H9 (cell line): ENCODE measurements around the gene RAB6B. TPM values are rescaled to one million over a fixed set of nuclear protein-coding genes. Genes with fewer than 3 reads are reported as not detected.

Source experiments
- DNase-seq: peaks from one replicate; pipeline ENCODE4 v3.0.0-alpha.2; 2017
- H2AFZ ChIP-seq: one replicate; pipeline ENCODE4 v1.6.1; 2013; ENCODE audit warnings: mild to moderate bottlenecking, low read length, control low read depth, moderate library complexity
- H2AK5ac ChIP-seq: 2 replicates; pipeline ENCODE4 v1.6.1; 2013; ENCODE audit warnings: low read length, control low read depth, mixed read lengths; ENCODE audit not compliant: insufficient read length
- H2BK120ac ChIP-seq: one replicate; pipeline ENCODE4 v1.6.1; 2013; ENCODE audit warnings: low read depth, mild to moderate bottlenecking, low read length, control low read depth, inconsistent platforms; ENCODE audit not compliant: poor library complexity, severe bottlenecking
- H2BK12ac ChIP-seq: 2 replicates; pipeline ENCODE4 v1.6.1; 2013; ENCODE audit warnings: low read length, control low read depth, mixed read lengths, low read depth; ENCODE audit not compliant: insufficient read length
- H2BK15ac ChIP-seq: 2 replicates; pipeline ENCODE4 v1.6.1; 2013; ENCODE audit warnings: low read depth, low read length, control low read depth
- H2BK20ac ChIP-seq: one replicate; pipeline ENCODE4 v1.6.1; 2013; ENCODE audit warnings: low read depth, mild to moderate bottlenecking, low read length, control low read depth, inconsistent platforms; ENCODE audit not compliant: poor library complexity, severe bottlenecking
- H2BK5ac ChIP-seq: 2 replicates; pipeline ENCODE4 v1.6.1; 2013; ENCODE audit warnings: low read length, control low read depth, mixed read lengths; ENCODE audit not compliant: insufficient read length
- H3K14ac ChIP-seq: 2 replicates; pipeline ENCODE4 v1.6.1; 2013; ENCODE audit warnings: low read length, control low read depth; ENCODE audit not compliant: insufficient read depth
- H3K18ac ChIP-seq: 2 replicates; pipeline ENCODE4 v1.6.1; 2013; ENCODE audit warnings: low read depth, mild to moderate bottlenecking, mixed read lengths, low read length, control low read depth; ENCODE audit not compliant: insufficient read length
- H3K23ac ChIP-seq: 2 replicates; pipeline ENCODE4 v1.6.1; 2013; ENCODE audit warnings: low read length, control low read depth, mixed read lengths, low read depth; ENCODE audit not compliant: insufficient read length
- H3K23me2 ChIP-seq: 2 replicates; pipeline ENCODE4 v1.6.1; 2013; ENCODE audit warnings: low read depth, mild to moderate bottlenecking, mixed read lengths, low read length, control low read depth; ENCODE audit not compliant: insufficient read length, poor library complexity, severe bottlenecking
- H3K27ac ChIP-seq: 2 replicates; pipeline ENCODE4 v1.5.1; 2013; ENCODE audit warnings: low read length, control low read depth, mixed read lengths, low read depth; ENCODE audit not compliant: insufficient read length
- H3K27me3 ChIP-seq: 2 replicates; pipeline ENCODE4 v1.6.1; 2013; ENCODE audit warnings: low read length, control low read depth, inconsistent platforms; ENCODE audit not compliant: insufficient read depth
- H3K4ac ChIP-seq: 2 replicates; pipeline ENCODE4 v1.6.1; 2013; ENCODE audit warnings: low read depth, mild to moderate bottlenecking, control low read depth, inconsistent platforms, low read length, moderate library complexity
- H3K4me1 ChIP-seq: 2 replicates; pipeline ENCODE4 v1.6.1; 2013; ENCODE audit warnings: low read length, control low read depth, inconsistent platforms; ENCODE audit not compliant: insufficient read depth
- H3K4me2 ChIP-seq: 2 replicates; pipeline ENCODE4 v1.6.1; 2013; ENCODE audit warnings: low read length, control low read depth, mixed read lengths; ENCODE audit not compliant: insufficient read length, insufficient read depth
- H3K56ac ChIP-seq: 2 replicates; pipeline ENCODE4 v1.6.1; 2013; ENCODE audit warnings: low read depth, mild to moderate bottlenecking, mixed read lengths, low read length, control low read depth; ENCODE audit not compliant: insufficient read length
- H3K79me1 ChIP-seq: 2 replicates; pipeline ENCODE4 v1.6.1; 2013; ENCODE audit warnings: low read depth, mild to moderate bottlenecking, moderate library complexity, low read length, control low read depth, inconsistent platforms; ENCODE audit not compliant: insufficient read depth, poor library complexity, severe bottlenecking
- H3K79me2 ChIP-seq: 2 replicates; pipeline ENCODE4 v1.6.1; 2013; ENCODE audit warnings: low read length, control low read depth, inconsistent platforms; ENCODE audit not compliant: insufficient read depth
- H3K9ac ChIP-seq: 2 replicates; pipeline ENCODE4 v1.6.1; 2013; ENCODE audit warnings: low read length, control low read depth, mixed read lengths; ENCODE audit not compliant: insufficient read length; ENCODE audit errors: extremely low read depth
- H3K9me3 ChIP-seq: one replicate; pipeline ENCODE4 v1.6.1; 2013; ENCODE audit warnings: low read depth, low read length, inconsistent platforms; ENCODE audit not compliant: control insufficient read depth
- H3T11ph ChIP-seq: one replicate; pipeline ENCODE4 v1.6.1; 2013; ENCODE audit warnings: mild to moderate bottlenecking, low read length, control low read depth, inconsistent platforms
- H4K20me1 ChIP-seq: one replicate; pipeline ENCODE4 v1.6.1; 2013; ENCODE audit not compliant: control insufficient read depth, insufficient read length, insufficient read depth
- H4K5ac ChIP-seq: 2 replicates; pipeline ENCODE4 v1.6.1; 2013; ENCODE audit warnings: low read depth, mild to moderate bottlenecking, mixed read lengths, low read length, control low read depth; ENCODE audit not compliant: insufficient read length
- H4K8ac ChIP-seq: replicated peaks from 2 replicates; pipeline ENCODE4 v1.6.1; 2013; ENCODE audit warnings: low read length, control low read depth, mixed read lengths, low read depth; ENCODE audit not compliant: insufficient read length
- H4K91ac ChIP-seq: 2 replicates; pipeline ENCODE4 v1.6.1; 2013; ENCODE audit warnings: low read depth, mild to moderate bottlenecking, moderate library complexity, mixed read lengths, low read length, control low read depth; ENCODE audit not compliant: insufficient read length
- H3K27ac Mint-ChIP-seq, 3 experiments: 2 replicates in 2 of 3; 3 replicates in 1 of 3; pipeline ENCODE4 v1.8.0; 2020 to 2021; ENCODE audit warnings: mixed read lengths in 3 of 3, mild to moderate bottlenecking in 1 of 3, moderate library complexity in 1 of 3
- H3K27me3 Mint-ChIP-seq: 2 replicates; pipeline ENCODE4 v1.8.0; 2021; ENCODE audit warnings: low read depth, mild to moderate bottlenecking, moderate library complexity, mixed read lengths
- H3K36me3 Mint-ChIP-seq, 3 experiments: 2 replicates in 2 of 3; 3 replicates in 1 of 3; pipeline ENCODE4 v1.8.0; 2020 to 2021; ENCODE audit warnings: low read depth in 3 of 3, mixed read lengths in 3 of 3; ENCODE audit not compliant: insufficient read depth in 1 of 3
- H3K4me1 Mint-ChIP-seq, 2 experiments: 2 replicates each; pipeline ENCODE4 v1.8.0; 2020; ENCODE audit warnings: mixed read lengths in 2 of 2
- H3K4me3 Mint-ChIP-seq, 2 experiments: 2 replicates in 1 of 2; 3 replicates in 1 of 2; pipeline ENCODE4 v1.8.0; 2020 to 2021; ENCODE audit warnings: mild to moderate bottlenecking in 2 of 2, mixed read lengths in 2 of 2, moderate library complexity in 1 of 2
- H3K9me3 Mint-ChIP-seq, 2 experiments: 2 replicates in 1 of 2; 3 replicates in 1 of 2; pipeline ENCODE4 v1.8.0; 2020; ENCODE audit warnings: mild to moderate bottlenecking in 2 of 2, mixed read lengths in 2 of 2, moderate library complexity in 1 of 2
- CTCF ChIP-seq: fragments of 200-600 bp; sonication (generic); conservative IDR thresholded peaks from 3 replicates; pipeline ENCODE4 v1.8.0; 2021; ENCODE audit warnings: antibody characterized with exemption, mild to moderate bottlenecking
- WGBS: extraction: QIAGEN DNeasy Blood & Tissue Kit; methylation state at CpG from one replicate; pipeline ENCODE4 v1.1.7; 2013; ENCODE audit warnings: missing lambda C conversion rate, low lambda C conversion rate, mixed read lengths; ENCODE audit not compliant: insufficient read length; ENCODE audit errors: extremely low coverage; 5-methylcytosine and 5-hydroxymethylcytosine counted together
- total RNA-seq: library from RNA; stranded (reverse); gene quantifications from 2 replicates; pipeline ENCODE4 v1.2.1, GENCODE V29; 2021

Gene RAB6B
- total RNA-seq, 1 experiment from 2014 or later = 12.3 TPM

DNA sequence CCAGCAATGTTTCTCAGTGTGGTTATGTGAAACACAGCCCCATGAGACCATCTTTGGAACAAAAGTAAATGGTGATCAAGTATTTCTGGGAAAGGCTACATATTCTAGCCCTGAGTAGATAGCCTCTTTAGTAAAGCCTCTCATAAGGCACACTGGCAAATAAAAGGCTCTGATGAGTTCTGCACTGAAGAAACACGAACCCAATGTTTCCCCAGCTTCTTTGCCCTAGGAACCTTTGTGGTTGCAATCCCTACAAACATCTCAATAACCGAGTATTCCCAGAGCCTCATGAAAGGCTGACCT, 41.8 kb downstream of the RAB6B start:
- H3K4me3 Mint-ChIP-seq = no peak overlapping the region

More for the DNA sequence above, 41.8 kb downstream of the RAB6B start:
- no peak overlapping the region for H3K56ac ChIP-seq
- no peaks in the 10 kb centered on the region for H3K79me1 ChIP-seq
- no peak overlapping the region for H4K5ac ChIP-seq
- no peaks in the 10 kb centered on the region for H3K27me3 ChIP-seq
- H3K27me3 Mint-ChIP-seq = no peaks in the 10 kb centered on the region
- no peak overlapping the region for H4K91ac ChIP-seq
- no peak overlapping the region for H3K14ac ChIP-seq
- H3K36me3 Mint-ChIP-seq = no peaks in the 10 kb centered on the region; a peak in 1 of 7 replicates
- TF ChIP-seq CTCF = no peak
- WGBS = no CpG with 5 or more reads among the region's 2 CpGs
- H2BK120ac ChIP-seq = no peak overlapping the region
- H2AFZ ChIP-seq = no peak overlapping the region
- H2BK12ac ChIP-seq = no peak overlapping the region
- no peaks in the 10 kb centered on the region for H4K20me1 ChIP-seq
- DNase-seq = no peak
- no peak overlapping the region for H2AK5ac ChIP-seq
- H3K18ac ChIP-seq = no peak overlapping the region
- no peak overlapping the region for H3K23ac ChIP-seq
- H3T11ph ChIP-seq = no peak overlapping the region
- H3K4me2 ChIP-seq = no peak overlapping the region
- no peaks in the 10 kb centered on the region for H3K9me3 Mint-ChIP-seq
- H3K23me2 ChIP-seq = no peaks in the 10 kb centered on the region
- H4K8ac ChIP-seq = no peak overlapping the region
- no peak overlapping the region for H3K4ac ChIP-seq
- no peaks in the 10 kb centered on the region for H3K79me2 ChIP-seq
- no peak overlapping the region for H2BK20ac ChIP-seq
- H3K4me1 ChIP-seq = peaks cover 2% of the 10 kb centered on the region; the same call in 1 of the 2 replicates
- no peak overlapping the region for H3K27ac ChIP-seq
- no peaks in the 10 kb centered on the region for H3K9me3 ChIP-seq
- no peak overlapping the region for H2BK15ac ChIP-seq
- H3K27ac Mint-ChIP-seq = no peak overlapping the region
- H3K9ac ChIP-seq = no peak overlapping the region
- H2BK5ac ChIP-seq = no peak overlapping the region
- peaks cover 15 to 19% of the 10 kb centered on the region in 2 experiments for H3K4me1 Mint-ChIP-seq
